Body of pancreas (tissue), 4 donors: Measurements from ENCODE around the gene SBF2. TPM values are rescaled to one million over a fixed set of nuclear protein-coding genes. Genes with fewer than 3 reads are reported as not detected.
A peak's percentile ranks its signal among the peaks of the same experiment; 100 is the strongest.

Experiments used
- ATAC-seq: fragments of 150-250 bp; one replicate; pipeline ENCODE4 v1.9.1; 2016
- DNase-seq, 4 donors: peaks; one replicate each; pipeline ENCODE4 v3.0.0-alpha.2; 2019
- H3K27ac ChIP-seq, 4 donors: fragments of 200-600 bp; sonication (generic); 1 replicate in 3 of 4; 2 replicates in 1 of 4; pipeline versions ENCODE4 v1.5.1 to v1.6.1; 2016 to 2019; ENCODE audit warnings: mild to moderate bottlenecking in 1 of 4, mixed read lengths in 1 of 4, moderate library complexity in 1 of 4
- H3K27me3 ChIP-seq, 2 donors: fragments of 200-600 bp; sonication (generic); one replicate each; pipeline ENCODE4 v1.6.0; 2016; ENCODE audit warnings: mild to moderate bottlenecking in 1 of 2
- H3K36me3 ChIP-seq, 2 donors: fragments of 200-600 bp; sonication (generic); replicated peaks in 1 of 2; 2 replicates each; pipeline ENCODE4 v1.5.1; 2016; ENCODE audit warnings: low read depth in 2 of 2; ENCODE audit not compliant: insufficient read depth in 1 of 2
- H3K4me1 ChIP-seq: fragments of 200-600 bp; sonication (generic); one replicate; pipeline ENCODE4 v1.6.0; 2016
- H3K4me3 ChIP-seq, 2 donors: fragments of 200-600 bp; sonication (generic); 1 replicate in 1 of 2; 2 replicates in 1 of 2; pipeline ENCODE4 v1.5.1; 2016 to 2019
- H3K9me3 ChIP-seq, 3 donors: fragments of 200-600 bp; sonication (generic); 1 replicate in 2 of 3; 2 replicates in 1 of 3; pipeline ENCODE4 v1.5.1; 2016
- CTCF ChIP-seq, 7 experiments: fragments of 450-650 bp in 4 of 7; fragments of 200-600 bp in 3 of 7; sonication (generic) in 3 of 7; IDR thresholded peaks; one replicate each; pipeline ENCODE4 v1.5.1; 2016 to 2019; ENCODE audit warnings: antibody characterized with exemption in 7 of 7
- POLR2A ChIP-seq, 3 donors: fragments of 450-650 bp; IDR thresholded peaks; one replicate each; pipeline ENCODE4 v1.6.1; 2016; ENCODE audit warnings: antibody characterized with exemption in 3 of 3, mild to moderate bottlenecking in 2 of 3
- WGBS, 2 donors: methylation state at CpG; one replicate each; pipeline ENCODE4 v1.1.5; 2017; 5-methylcytosine and 5-hydroxymethylcytosine counted together
- intact Hi-C: fragments of 100-400 bp; cut with DNase I; formaldehyde crosslinking; loops from one replicate; pipeline ENCODE4 v1.15.1; 2023
- total RNA-seq, 2 donors: library from RNA; depleted of rRNA; stranded (reverse); fragments of >200 nt; gene quantifications; one replicate each; pipeline ENCODE4 v1.1.0, GENCODE V29; 2016

The SBF2 gene
- total RNA-seq, 2 donors from 2014 or later = 23.6 to 38.9 TPM

- Histone ChIP-seq H3K4me3 (peak overlapping the region; percentile 51 to 82), H3K27me3 (peaks cover 0 to 6% of the 10 kb centered on the region in 2 donors), H3K27ac (peak overlapping the region; percentile 75 to 92 (median 84)), H3K9me3 (no peaks in the 10 kb centered on the region), H3K4me1 (peaks cover 55% of the 10 kb centered on the region), H3K36me3 (no peaks in the 10 kb centered on the region)
- DNase-seq (peak; percentile 84 to 88 (median 87)), ATAC-seq (peak; percentile 38)
- no peak for TF ChIP-seq CTCF (IDR thresholded peaks at IDR 0.05)
- peak; percentile 20 to 71 (median 71) for TF ChIP-seq POLR2A (IDR thresholded peaks at IDR 0.05)
- 1% methylated on average over 24 to 55 of the region's 56 CpGs for WGBS, 2 donors
- intact Hi-C loops = no loop called here
Measured at GRCh38 chr11:10302744-10303557, 8.9 kb upstream of the SBF2 start.

GRCh38 chr11:10302359-10302743, 8.3 kb upstream of the SBF2 start:
- H3K9me3 ChIP-seq = no peaks in the 10 kb centered on the region
- H3K36me3 ChIP-seq = no peaks in the 10 kb centered on the region
- WGBS, 2 donors = 4 to 13% methylated on average over 8 to 10 of the region's 10 CpGs
- H3K4me1 ChIP-seq = peaks cover 49% of the 10 kb centered on the region
- peak overlapping the region; percentile 51 to 82 for H3K4me3 ChIP-seq
- peak overlapping the region; percentile 75 to 92 (median 84) for H3K27ac ChIP-seq
- intact Hi-C loops = no loop called here
- DNase-seq (peak; percentile 56 to 80 (median 76)), ATAC-seq (peak; percentile 16)
- TF ChIP-seq POLR2A (IDR thresholded peaks at IDR 0.05) (no peak), CTCF (IDR thresholded peaks at IDR 0.05) (no peak)
- peaks cover 0 to 6% of the 10 kb centered on the region in 2 donors for H3K27me3 ChIP-seq

- H3K36me3 ChIP-seq = no peaks in the 10 kb centered on the region
- no peaks in the 10 kb centered on the region for H3K9me3 ChIP-seq
- no peak for ATAC-seq
- TF ChIP-seq CTCF (IDR thresholded peaks at IDR 0.05) (no peak), POLR2A (IDR thresholded peaks at IDR 0.05) (no peak)
- intact Hi-C loops = no loop called here
- peak overlapping the region in 3 of 4 donors; percentile 82 to 92 (median 87) for H3K27ac ChIP-seq
- peak overlapping the region in 1 of 2 donors; percentile 51 for H3K4me3 ChIP-seq
- H3K27me3 ChIP-seq = peaks cover 0 to 6% of the 10 kb centered on the region in 2 donors
- 10 to 19% methylated on average over 9 of the region's 9 CpGs for WGBS, 2 donors
- DNase-seq = no peak
- peaks cover 43% of the 10 kb centered on the region for H3K4me1 ChIP-seq
Measured at GRCh38 chr11:10301656-10302358, 7.8 kb upstream of the SBF2 start.

GRCh38 chr11:10298342-10298741, 4.3 kb upstream of the SBF2 start:
- WGBS, 2 donors = 79 to 83% methylated on average over 5 of the region's 5 CpGs

More at GRCh38 chr11:10298342-10298741, 4.3 kb upstream of the SBF2 start:
- intact Hi-C loops = no loop called here
- Histone ChIP-seq H3K27ac (no peak overlapping the region), H3K9me3 (no peaks in the 10 kb centered on the region), H3K27me3 (no peaks in the 10 kb centered on the region), H3K4me1 (peaks cover 20% of the 10 kb centered on the region), H3K4me3 (no peak overlapping the region), H3K36me3 (no peaks in the 10 kb centered on the region)
- DNase-seq (no peak), ATAC-seq (no peak)
- no peak for TF ChIP-seq CTCF (IDR thresholded peaks at IDR 0.05)
- TF ChIP-seq POLR2A (IDR thresholded peaks at IDR 0.05) = no peak
